GM18511 (cell line): ENCODE results near the gene ARID5B.

ENCODE experiments used
- ATAC-seq: cut with Tn5 transposase; IDR thresholded peaks from one replicate; pipeline ENCODE4 v1.9.1; 2021; ENCODE audit warnings: mild to moderate bottlenecking, moderate library complexity; ENCODE audit not compliant: unreplicated experiment

Gene ARID5B

DNA sequence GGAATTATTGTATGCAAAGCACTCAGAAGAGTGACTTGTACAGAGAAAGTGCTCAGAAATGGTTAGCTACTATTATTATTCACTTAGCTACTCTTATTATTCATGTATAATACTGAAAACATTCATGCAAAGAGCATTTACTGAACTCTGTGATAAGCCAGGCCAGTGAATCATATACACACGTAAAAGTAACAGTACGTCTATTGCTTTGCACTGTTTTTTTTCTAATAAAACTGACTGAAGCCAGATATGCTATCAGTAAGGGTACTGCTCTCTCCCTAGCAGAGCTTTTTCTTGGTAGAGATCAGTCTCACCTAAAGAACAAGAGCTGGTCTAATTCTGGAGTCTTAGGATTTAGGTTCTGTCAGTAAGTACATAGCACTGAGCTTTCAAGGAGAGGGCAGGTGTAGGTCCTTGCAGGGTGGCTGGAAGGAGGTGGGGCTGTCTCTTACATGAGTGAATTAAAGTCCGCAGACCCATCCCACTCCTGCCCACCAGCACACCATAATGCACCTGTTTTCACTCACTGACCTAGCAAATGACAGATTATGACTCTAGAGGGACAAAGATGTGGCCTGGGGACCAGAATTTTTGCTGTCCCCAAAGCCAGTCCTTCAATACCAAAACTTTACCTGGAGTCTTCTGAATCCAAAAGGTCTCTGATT is 145.9 kb downstream of the ARID5B start:
- ATAC-seq, result peak; percentile 16

DNA sequence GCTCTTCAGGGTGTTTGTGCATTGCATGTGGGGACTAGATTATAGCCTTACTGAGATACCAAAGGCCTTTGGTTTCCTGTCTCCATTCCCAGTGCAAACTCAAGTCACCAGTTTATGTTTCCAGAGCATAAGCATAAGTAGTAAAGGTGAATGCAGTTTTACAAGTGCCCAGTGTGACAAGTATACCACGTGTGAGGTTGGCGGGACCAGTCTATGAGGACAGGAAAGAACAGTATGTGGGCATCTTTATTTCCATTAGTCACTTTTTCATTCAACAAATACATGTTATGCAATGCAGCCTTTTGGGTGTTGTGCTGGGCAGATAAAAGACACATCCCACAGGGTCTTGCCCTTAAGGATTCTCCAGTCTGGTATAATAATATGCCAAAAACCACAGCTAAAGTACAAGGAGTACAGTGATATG is 146.5 kb downstream of the ARID5B start:
- no peak for ATAC-seq

DNA sequence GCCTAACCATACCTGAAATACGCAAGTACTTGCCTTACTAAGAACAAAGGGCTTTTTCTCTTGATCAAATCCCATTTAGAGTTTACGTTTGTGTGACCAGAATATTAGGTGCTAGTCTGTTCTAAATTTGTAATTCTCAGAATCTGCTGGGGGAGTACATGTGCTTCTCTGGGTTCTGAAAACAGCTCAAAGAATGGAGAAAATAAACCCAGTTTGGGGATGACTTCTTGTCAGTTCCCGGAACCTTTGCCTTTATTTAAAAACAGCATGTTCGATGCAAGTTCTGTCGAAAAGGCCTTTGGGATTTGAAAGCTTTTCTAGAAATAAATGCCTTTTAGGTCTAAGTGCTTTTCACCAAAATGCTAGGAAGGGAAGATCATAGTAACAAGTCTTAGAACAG is 147.0 kb downstream of the ARID5B start:
- no peak for ATAC-seq

DNA sequence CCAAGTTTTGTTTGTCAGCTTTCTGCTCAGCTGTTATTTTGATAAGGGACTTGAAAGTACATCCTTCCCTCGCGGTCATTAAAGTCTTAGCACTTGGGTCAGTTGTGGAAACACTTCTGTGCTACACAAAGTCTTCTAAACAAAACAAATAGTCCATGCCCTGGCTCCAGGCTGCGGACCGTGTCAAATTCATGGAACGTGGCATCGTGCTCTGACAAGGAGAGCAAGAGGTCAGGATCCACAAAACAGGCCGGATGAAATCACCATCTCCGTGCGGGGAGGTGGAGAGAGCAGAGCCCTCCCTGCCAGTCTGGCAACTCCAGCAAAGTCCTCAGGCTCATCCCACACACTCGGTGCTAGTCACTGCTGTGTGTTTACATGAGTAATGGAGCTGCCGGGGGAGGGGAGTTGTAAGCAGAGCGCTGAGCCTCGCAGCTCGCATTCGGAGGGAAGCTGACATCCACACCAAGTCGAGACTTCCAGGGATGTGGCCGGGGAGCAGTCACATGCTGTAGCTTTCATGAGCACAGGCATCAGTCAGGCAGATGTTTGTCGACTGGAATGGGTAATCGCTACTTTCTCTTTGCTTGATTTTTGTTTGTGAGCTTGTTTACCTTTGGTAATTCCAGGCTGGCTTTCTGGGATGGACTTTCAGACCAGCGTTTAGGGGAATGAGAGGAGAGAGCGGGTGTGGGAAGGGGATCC is 147.6 kb downstream of the ARID5B start:
- ATAC-seq, result no peak

DNA sequence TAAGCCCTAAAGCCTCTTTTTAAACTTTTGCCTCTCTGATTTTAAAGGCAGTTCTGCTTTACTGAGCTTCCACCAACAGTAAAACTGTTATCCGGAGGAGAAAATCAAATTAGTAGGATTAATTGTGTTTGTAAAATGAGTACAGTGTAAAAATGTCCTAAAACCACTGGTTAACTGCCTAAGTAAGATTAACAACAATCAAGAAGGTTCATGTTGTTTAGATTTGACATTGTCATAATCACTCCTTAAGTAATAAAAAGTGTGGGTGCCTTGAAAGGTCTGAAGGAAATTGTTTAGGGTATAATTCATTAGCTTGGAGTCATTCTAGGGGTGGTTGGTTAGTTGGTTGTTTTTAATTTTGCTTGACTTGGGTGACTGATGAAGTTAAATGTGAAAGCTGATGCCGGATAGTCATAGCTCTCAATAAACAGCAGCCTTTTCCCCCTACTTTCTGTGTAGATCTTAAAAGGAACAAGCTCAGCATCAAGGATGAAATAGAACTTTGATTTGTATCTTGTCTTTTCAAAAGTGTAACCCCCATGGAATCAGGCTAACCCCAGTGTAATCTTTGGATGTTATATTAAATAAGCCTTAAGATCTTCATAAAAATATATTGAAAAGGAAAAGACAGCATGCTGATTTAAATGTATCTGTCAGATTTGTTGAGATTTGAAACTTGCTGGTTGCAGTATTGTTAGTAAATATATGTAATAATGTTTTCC is 148.3 kb downstream of the ARID5B start:
- ATAC-seq, result no peak

DNA sequence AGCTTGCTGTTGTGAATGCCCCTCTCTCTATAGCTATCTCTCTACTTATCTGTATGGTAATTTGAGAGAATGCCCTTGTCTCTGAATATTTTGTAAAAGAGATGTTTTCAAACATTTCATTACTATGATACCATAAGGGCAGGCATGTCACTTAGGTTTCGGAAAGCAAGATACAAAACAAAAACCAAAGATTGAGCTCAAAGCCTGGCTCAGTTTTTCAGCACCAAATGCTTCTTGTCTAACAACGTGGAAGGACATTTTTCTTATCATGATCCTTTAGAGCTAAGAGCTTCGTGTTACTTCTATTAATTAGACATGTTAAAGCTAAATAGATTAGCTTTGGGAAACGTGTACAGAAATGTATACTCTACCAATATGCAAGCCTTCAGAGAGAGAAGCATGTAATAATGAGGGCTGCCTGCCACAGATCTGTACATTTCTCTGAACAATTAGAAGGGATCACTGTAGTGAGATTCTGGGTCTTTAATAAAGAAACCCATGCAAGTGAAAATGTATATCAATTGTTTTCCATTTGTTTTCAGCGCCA is 148.9 kb downstream of the ARID5B start:
- ATAC-seq, result no peak

DNA sequence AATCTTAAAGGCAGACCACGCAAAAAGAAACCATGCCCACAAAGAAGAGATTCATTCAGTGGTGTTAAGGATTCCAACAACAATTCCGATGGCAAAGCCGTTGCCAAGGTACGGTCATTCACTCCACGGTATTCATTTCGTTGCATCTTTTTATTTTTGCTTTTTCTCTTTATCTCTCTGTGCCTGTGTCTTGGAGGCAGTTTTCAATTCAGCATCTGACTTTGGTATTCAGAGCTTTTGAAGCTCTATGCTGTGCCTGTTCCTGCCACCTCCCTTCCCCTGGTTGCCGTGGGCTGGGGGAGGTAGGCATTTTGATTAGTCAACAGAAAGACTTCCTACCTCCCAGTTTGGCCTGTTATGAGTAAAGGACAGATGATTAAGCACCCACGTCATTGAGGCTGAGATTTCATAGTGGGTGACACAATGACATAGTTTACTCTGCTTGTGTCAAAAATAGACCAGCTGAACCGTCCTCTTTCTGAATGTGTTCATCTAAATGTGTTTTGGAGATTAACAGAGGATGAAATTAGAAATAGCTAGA is 149.5 kb downstream of the ARID5B start:
- ATAC-seq, result peak; percentile 37

DNA sequence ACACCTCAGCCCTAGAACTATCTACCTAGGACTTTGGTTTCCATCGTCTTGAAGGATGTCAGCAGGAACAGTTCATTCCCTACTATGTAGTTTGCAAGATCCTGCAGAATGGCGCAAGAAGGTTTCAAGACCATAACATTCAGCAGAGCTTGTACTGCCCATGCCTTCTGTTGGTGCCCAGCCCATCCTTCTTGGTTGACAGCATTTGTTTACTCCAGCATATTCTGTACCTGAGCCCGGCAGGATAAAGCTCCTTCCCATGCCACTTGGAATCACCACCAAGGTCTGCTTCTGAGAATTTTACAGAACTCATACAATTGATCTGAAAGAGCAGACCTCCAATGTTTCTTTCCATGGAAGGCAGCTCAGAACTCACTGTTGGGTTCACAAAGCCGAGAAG is 150.8 kb downstream of the ARID5B start:
- ATAC-seq, result no peak

DNA sequence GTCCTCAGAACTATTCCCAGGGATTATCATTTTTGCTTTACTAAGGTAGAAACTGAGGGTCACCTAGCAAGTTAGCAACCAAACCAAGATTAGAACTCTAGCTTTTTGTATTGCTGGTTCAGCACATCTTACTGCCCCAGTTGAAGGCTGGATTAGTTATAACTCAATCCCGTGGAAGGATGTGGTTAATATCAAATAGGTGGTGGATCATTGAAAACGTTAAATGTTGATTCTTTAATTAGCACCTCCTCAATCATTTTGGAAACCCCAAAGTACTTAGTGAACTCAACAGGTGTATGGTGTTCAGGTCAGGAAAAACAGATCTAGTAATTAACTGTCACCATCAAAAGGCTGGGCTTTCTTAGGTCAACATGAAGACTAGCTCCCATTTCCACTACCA is 152.4 kb downstream of the ARID5B start:
- ATAC-seq, result no peak

DNA sequence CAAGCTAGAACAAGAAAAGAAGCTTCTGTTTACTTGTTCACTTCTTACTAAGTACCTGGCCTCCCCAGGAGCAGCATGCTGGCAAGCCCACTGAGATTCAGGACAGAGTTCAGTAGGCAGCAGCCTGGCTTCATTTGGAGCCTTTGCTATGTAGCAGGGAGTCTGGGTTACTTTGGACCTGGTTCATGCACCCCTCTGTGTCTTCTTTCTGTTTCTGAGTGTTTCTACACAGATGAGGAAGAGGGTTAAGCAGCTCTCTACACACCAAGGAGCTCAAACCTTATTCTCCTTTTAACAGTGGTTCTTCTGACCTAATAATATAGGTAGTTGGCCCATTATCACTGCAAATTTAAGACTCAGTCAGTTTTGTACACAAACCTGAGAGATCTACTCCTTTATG is 152.9 kb downstream of the ARID5B start:
- peak; percentile 52 for ATAC-seq

DNA sequence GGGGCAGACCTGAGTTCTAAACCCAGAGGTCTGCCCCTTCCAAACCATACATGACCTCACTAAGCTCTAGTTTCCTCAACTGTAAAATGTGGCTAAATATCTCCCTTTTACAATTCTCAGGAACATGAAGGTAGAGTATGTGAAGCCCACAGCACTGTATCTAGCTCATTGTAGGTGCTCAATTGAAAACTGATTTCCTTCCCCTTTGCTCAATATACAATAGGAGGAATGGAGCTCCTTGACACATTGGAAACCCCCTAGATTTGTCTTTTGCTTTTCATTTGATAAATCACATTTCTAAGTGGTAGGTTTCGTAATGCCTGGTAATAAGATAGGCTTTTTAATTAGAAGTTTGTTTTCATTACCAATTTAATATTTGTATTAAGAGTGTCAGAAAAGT is 153.3 kb downstream of the ARID5B start:
- ATAC-seq, result peak; percentile 39

DNA sequence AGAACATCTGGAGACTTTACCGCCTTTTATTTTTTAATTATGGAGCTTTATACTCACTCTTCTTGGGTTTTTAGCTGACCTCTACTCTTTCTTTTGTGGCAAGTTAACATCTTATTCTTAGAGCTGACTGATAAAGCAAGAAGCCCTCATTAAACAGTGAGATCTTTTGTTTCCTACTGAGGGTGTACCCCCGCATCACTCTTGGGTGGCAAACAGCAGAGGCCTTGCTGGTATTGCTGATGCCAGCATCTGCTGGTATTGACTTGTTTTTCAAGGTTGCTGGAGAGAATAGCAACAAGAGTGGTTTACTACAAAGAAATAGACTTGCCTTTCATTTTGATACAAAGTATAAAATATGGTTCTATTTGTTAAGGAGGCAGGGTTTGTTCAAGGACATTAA is 154.7 kb downstream of the ARID5B start:
- no peak for ATAC-seq

DNA sequence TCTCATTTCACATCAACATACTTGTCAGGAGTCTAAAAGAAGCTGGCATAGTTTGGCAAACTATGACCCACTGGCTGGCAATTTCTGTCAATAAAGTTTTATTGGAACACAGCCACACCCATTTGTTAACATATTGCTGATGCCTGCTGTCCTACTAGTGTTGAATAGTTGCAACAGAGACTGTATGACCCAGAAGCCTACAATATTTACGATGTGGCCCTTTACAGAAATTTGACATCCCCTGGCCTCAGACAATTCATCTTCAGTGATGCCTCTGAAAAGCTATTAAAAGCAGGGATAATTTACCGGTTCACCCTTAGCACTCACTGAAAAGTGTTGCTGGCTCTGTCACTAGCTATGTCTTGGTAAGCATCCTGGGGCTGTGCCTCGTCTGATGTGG is 155.2 kb downstream of the ARID5B start:
- no peak for ATAC-seq

DNA sequence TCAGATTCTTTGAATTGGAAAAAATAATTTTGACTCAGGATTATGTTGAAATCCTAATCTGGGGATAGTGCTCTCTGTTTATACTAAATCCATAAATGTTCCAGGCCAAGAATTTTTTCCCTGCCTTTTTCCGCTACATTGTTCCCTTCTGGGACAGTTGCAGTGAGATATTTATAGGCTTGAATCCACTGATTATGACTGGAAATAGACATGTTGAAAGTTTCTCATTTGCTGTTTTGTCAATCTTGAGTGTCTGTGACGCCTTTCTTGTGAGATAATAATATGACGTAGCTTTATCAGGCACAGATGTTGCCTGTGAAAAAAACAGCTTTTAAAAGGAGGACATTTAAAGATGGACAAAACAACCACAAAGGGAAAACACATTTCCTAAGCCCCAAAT is 155.9 kb downstream of the ARID5B start:
- no peak for ATAC-seq

DNA sequence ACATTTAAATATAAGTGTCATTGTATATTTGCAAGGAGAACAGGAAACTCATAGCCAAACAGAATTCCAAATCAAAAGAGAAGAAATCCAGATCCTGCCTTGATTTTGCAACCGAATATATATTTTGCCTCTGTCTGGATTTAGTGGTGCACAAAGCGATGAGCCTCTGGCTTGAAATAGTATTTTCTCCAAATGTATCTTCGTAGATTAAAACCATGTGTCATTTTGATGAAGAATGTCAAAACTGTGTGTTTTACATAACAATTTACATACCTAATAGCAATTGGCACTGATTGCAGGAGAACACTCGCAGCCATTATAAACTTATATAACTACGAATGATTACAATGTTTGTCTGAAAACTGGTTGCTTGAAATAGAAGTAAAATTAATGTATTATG is 156.4 kb downstream of the ARID5B start:
- no peak for ATAC-seq

DNA sequence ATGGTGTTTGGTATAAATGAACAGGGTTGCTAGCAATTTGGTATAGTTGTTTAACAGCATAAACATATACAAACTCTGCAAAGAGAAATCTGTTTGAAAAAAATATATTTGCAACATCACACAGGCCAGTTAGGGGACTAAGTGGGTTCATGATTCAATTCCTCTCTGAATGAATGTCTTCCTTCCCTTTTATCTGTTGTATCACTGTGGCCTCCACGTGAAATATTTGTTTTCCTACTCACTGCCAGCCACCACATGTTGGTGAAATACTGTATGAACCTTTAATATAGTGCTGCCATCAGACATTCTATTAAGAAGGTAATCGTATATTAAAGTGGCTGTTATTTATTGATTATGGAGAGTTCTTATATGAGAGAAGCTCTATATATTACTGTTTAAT is 157.0 kb downstream of the ARID5B start:
- ATAC-seq, result no peak

DNA sequence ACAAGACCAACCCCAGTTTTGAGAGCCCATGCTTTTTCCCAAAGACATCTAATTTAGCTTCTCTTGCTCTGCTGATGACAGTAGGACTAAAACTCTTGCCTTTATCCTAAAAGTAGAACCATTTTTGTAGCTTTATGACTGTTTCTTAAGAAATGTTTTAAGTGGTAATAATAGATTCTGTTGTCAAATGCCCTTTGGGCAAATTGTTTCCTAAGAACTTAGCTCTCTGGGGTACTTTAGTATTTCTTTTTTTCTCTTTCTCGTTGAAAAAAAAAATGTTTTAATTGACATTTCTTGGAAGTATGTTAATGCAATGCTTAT is 157.4 kb downstream of the ARID5B start:
- no peak for ATAC-seq

DNA sequence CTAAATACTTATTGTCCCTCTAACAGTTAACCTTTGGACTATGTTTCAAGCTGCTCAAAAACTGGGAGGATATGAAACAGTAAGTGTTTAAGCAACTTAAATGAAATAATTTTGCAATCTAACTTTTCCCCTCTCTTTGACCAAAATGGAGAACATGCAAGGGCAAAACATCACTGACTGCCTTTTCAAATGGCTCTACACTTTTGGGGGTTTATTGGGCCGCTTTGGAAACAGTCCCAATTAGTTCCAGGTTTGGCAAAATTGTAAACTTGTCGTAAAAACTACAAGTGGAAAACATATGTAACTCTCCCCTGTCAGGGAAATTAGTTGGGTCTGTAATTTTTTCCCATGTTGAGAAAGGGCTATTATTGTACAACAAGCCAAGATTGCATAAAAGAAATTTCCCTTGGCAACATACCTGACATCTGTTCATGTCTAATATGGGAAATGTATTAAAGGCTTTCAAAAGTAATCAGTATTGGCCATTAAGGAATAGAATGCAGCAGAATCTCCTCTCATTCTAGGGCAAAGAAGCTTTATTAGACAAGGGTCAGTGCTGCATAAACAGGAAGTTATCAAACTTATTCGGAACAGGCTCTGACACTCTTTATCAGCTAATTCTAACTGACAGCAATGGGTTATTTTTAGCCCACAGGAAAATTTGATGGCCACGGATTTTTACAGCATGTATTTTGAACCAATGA is 157.9 kb downstream of the ARID5B start:
- ATAC-seq, result no peak

DNA sequence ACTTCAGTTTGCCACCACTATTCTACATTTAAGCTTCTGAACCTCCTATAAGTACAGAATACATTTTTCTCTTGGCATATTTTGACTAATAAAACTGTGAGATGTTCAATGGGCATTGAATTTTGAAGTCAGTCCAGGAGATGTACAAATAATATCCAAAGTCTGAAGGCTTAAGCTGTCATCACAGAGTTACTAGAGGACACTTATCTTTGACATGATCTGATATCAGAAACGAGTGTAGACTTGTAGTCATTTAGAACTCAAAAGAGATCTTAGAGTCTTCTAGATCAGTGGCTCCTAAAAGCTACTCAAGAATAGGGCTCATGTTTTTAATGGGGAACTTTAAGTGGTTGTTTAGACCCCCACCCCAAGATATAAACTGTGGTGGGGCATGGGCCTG is 160.5 kb downstream of the ARID5B start:
- no peak for ATAC-seq

DNA sequence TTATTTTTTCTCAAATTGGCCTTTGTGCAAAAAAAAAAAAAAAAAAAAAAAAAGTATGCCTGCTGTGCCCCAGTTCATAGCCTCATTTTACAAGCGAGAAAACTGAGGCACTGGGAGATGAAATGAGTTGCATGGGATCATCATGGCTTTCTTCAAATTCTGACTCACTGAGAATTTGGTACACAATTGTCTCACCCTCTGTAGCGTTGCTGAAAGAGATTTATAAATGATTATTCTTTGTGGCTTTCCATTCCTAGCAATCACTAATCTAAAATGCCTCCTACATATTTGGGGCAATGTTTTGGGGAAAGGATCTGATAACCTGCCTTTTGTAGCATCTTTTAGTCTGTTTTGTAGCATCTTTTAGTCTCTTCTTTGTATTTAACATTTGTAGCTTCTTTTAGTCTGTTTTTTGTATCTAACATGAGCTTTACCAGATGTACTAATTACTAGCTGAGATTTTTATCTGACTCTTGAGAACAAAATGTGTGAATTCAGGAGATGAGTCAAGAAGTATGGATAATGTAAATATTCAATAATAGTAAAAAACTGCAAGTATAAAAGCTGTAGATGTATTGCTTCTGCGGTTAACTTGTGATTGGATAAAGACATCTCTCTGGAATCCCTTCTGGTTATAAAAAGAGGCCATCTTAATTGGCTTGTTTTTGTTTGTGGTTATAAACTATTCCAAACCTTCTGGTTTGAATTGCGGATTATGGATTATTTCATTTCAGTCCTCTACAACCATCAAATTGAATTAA is 161.4 kb downstream of the ARID5B start:
- no peak for ATAC-seq
